ENCODE measurements around the gene CHD5.

CHD5 gene

GRCh38 chr1:6218375-6219164 is 38.4 kb upstream of the CHD5 start:
- H3K9ac ChIP-seq (ENCODE audit: low read length), result no peak overlapping the region
- H3K27ac ChIP-seq (ENCODE audit: low read length, poor library complexity, severe bottlenecking), result no peak overlapping the region
- DNase-seq, result no peak
- H3K4me1 ChIP-seq (ENCODE audit: control insufficient read depth, insufficient read depth, low read depth, low read length), result peaks cover 11% of the 10 kb centered on the region
- no peak overlapping the region for H2BK5ac ChIP-seq (ENCODE audit: low read depth, low read length, poor library complexity, severe bottlenecking)
- H3K18ac ChIP-seq (ENCODE audit: low read depth in 1 of 2, low read length in 2 of 2), result no peak overlapping the region
- H3K36me3 ChIP-seq (ENCODE audit: control insufficient read depth in 1 of 2, insufficient read depth in 2 of 2, low read depth in 1 of 2, low read length in 2 of 2), result peaks cover 14 to 17% of the 10 kb centered on the region in 2 experiments
- H3K27me3 ChIP-seq (ENCODE audit: control insufficient read depth in 1 of 2, insufficient read depth in 1 of 2, low read length in 2 of 2), result no peaks in the 10 kb centered on the region
- WGBS, result 91% methylated on average over 16 of the region's 16 CpGs
- H3K4me3 ChIP-seq (ENCODE audit: insufficient read depth in 1 of 2, low read depth in 1 of 2, low read length in 2 of 2), result no peak overlapping the region
- H4K8ac ChIP-seq (ENCODE audit: low read length), result no peak overlapping the region
- H3K4ac ChIP-seq (ENCODE audit: low read depth in 1 of 2, low read length in 2 of 2), result no peak overlapping the region
- no peaks in the 10 kb centered on the region for H3K9me3 ChIP-seq (ENCODE audit: control insufficient read depth, low read length)
- no peak overlapping the region for H3K23ac ChIP-seq (ENCODE audit: low read length in 2 of 2)
- H3K79me1 ChIP-seq (replicated peaks; ENCODE audit: low read length, poor library complexity, severe bottlenecking), result peaks cover 3% of the 10 kb centered on the region
- no peak overlapping the region for H2BK120ac ChIP-seq (ENCODE audit: low read depth, low read length)
- no peak overlapping the region for H2BK15ac ChIP-seq (ENCODE audit: low read depth, poor library complexity, severe bottlenecking)
- H2BK12ac ChIP-seq (ENCODE audit: low read length in 2 of 2), result no peak overlapping the region
- H2AFZ ChIP-seq (ENCODE audit: low read depth, low read length), result no peak overlapping the region
- H3K14ac ChIP-seq (ENCODE audit: low read length in 2 of 2), result no peak overlapping the region
- H3K4me2 ChIP-seq (ENCODE audit: low read length, poor library complexity, severe bottlenecking), result no peak overlapping the region
- H2AK5ac ChIP-seq (ENCODE audit: low read length, severe bottlenecking), result no peak overlapping the region
- H4K91ac ChIP-seq (ENCODE audit: low read length), result no peak overlapping the region

- H4K8ac ChIP-seq (ENCODE audit: low read length), result no peak overlapping the region
- 86% methylated on average over 17 of the region's 20 CpGs for WGBS
- no peaks in the 10 kb centered on the region for H3K79me1 ChIP-seq (replicated peaks; ENCODE audit: low read length, poor library complexity, severe bottlenecking)
- no peak for DNase-seq
- H3K23ac ChIP-seq (ENCODE audit: low read length in 2 of 2), result no peak overlapping the region
- H3K18ac ChIP-seq (ENCODE audit: low read depth in 1 of 2, low read length in 2 of 2), result no peak overlapping the region
- no peak overlapping the region for H3K14ac ChIP-seq (ENCODE audit: low read length in 2 of 2)
- no peak overlapping the region for H4K91ac ChIP-seq (ENCODE audit: low read length)
- peaks cover 0 to 16% of the 10 kb centered on the region in 2 experiments for H3K36me3 ChIP-seq (ENCODE audit: control insufficient read depth in 1 of 2, insufficient read depth in 2 of 2, low read depth in 1 of 2, low read length in 2 of 2)
- no peak overlapping the region for H2BK15ac ChIP-seq (ENCODE audit: low read depth, poor library complexity, severe bottlenecking)
- no peak overlapping the region for H3K9ac ChIP-seq (ENCODE audit: low read length)
- no peak overlapping the region for H3K27ac ChIP-seq (ENCODE audit: low read length, poor library complexity, severe bottlenecking)
- H2BK5ac ChIP-seq (ENCODE audit: low read depth, low read length, poor library complexity, severe bottlenecking), result no peak overlapping the region
- no peak overlapping the region for H3K4ac ChIP-seq (ENCODE audit: low read depth in 1 of 2, low read length in 2 of 2)
- no peak overlapping the region for H3K4me3 ChIP-seq (ENCODE audit: insufficient read depth in 1 of 2, low read depth in 1 of 2, low read length in 2 of 2)
- no peak overlapping the region for H3K4me2 ChIP-seq (ENCODE audit: low read length, poor library complexity, severe bottlenecking)
- H3K9me3 ChIP-seq (ENCODE audit: control insufficient read depth, low read length), result no peaks in the 10 kb centered on the region
- H3K27me3 ChIP-seq (ENCODE audit: control insufficient read depth in 1 of 2, insufficient read depth in 1 of 2, low read length in 2 of 2), result peaks cover 0 to 10% of the 10 kb centered on the region in 2 experiments
- H2AFZ ChIP-seq (ENCODE audit: low read depth, low read length), result no peak overlapping the region
- no peak overlapping the region for H2AK5ac ChIP-seq (ENCODE audit: low read length, severe bottlenecking)
- H3K4me1 ChIP-seq (ENCODE audit: control insufficient read depth, insufficient read depth, low read depth, low read length), result peaks cover 14% of the 10 kb centered on the region
- H2BK12ac ChIP-seq (ENCODE audit: low read length in 2 of 2), result no peak overlapping the region
- no peak overlapping the region for H2BK120ac ChIP-seq (ENCODE audit: low read depth, low read length)
Measured at GRCh38 chr1:6212193-6212959, 32.3 kb upstream of the CHD5 start.

DNA sequence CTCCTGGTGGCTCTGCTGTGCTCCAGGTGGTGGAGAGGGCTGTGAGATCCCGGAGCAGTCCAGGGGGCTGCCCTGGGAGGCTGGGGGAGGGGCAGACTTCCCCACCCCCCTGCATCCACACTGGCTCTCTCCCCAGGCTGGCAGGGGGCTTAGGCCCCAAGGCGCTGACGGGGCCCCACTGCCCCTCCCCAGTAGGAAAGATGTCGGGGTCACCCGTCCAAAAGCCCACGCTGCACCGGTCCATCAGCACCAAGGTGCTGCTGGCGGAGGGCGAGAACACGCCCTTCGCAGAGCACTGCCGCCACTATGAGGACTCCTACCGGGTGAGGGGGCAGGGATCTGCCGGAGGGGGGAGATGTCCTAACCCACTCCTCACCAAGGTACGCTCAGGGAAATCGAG is 31.6 kb upstream of the CHD5 start:
- H2AK5ac ChIP-seq (ENCODE audit: low read length, severe bottlenecking), result no peak overlapping the region
- peaks cover 0 to 19% of the 10 kb centered on the region in 2 experiments for H3K36me3 ChIP-seq (ENCODE audit: control insufficient read depth in 1 of 2, insufficient read depth in 2 of 2, low read depth in 1 of 2, low read length in 2 of 2)
- H2BK5ac ChIP-seq (ENCODE audit: low read depth, low read length, poor library complexity, severe bottlenecking), result no peak overlapping the region
- no peak overlapping the region for H3K4ac ChIP-seq (ENCODE audit: low read depth in 1 of 2, low read length in 2 of 2)
- WGBS, result 86% methylated on average over 15 of the region's 16 CpGs
- H3K4me2 ChIP-seq (ENCODE audit: low read length, poor library complexity, severe bottlenecking), result no peak overlapping the region
- H2BK15ac ChIP-seq (ENCODE audit: low read depth, poor library complexity, severe bottlenecking), result no peak overlapping the region
- H3K23ac ChIP-seq (ENCODE audit: low read length in 2 of 2), result no peak overlapping the region
- peaks cover 18% of the 10 kb centered on the region for H3K4me1 ChIP-seq (ENCODE audit: control insufficient read depth, insufficient read depth, low read depth, low read length)
- no peak for DNase-seq
- H4K8ac ChIP-seq (ENCODE audit: low read length), result no peak overlapping the region
- H4K91ac ChIP-seq (ENCODE audit: low read length), result no peak overlapping the region
- H2BK12ac ChIP-seq (ENCODE audit: low read length in 2 of 2), result no peak overlapping the region
- H3K79me1 ChIP-seq (replicated peaks; ENCODE audit: low read length, poor library complexity, severe bottlenecking), result no peaks in the 10 kb centered on the region
- H3K14ac ChIP-seq (ENCODE audit: low read length in 2 of 2), result no peak overlapping the region
- H3K9ac ChIP-seq (ENCODE audit: low read length), result no peak overlapping the region
- no peak overlapping the region for H3K4me3 ChIP-seq (ENCODE audit: insufficient read depth in 1 of 2, low read depth in 1 of 2, low read length in 2 of 2)
- H3K27ac ChIP-seq (ENCODE audit: low read length, poor library complexity, severe bottlenecking), result no peak overlapping the region
- H3K9me3 ChIP-seq (ENCODE audit: control insufficient read depth, low read length), result no peaks in the 10 kb centered on the region
- H2AFZ ChIP-seq (ENCODE audit: low read depth, low read length), result no peak overlapping the region
- H3K18ac ChIP-seq (ENCODE audit: low read depth in 1 of 2, low read length in 2 of 2), result no peak overlapping the region
- peaks cover 0 to 16% of the 10 kb centered on the region in 2 experiments for H3K27me3 ChIP-seq (ENCODE audit: control insufficient read depth in 1 of 2, insufficient read depth in 1 of 2, low read length in 2 of 2)
- H2BK120ac ChIP-seq (ENCODE audit: low read depth, low read length), result no peak overlapping the region

DNA sequence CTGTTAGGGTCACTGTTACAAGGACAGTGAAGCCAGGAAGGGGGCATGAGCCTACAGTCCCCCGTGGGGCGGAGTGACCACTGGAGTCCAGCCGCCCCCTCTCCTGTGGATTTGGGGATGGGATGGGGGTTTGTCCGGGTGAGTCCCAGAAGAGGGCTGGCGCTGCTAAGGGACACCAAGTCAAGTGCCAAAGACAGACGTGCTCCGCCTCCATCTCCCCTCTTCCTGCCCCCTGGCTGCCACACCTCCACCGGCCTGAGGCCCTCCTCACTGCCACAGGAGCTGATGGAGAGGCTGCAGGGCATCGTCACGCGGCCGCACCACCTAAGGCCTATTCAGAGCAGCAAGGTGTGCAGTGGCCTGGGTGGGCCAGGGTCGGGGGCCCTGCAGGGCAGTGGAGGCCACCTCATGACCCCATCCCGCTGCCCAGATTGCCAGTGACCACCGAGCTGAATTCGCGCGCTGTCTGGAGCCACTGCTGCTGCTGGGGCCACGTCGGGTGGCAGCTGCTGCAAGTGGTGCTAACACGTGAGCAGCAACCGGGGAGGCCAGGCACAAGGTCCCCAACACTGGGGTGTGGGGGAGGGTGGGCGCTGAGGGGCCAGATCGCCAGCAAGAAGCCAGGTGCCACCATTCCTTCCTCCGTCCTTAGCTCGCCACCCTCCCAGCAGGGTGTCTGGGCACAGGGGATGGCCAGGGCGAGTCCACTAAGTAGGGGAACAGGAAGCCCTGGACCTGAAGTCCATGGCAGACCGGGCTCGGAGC is 30.7 kb upstream of the CHD5 start:
- no peak overlapping the region for H2BK12ac ChIP-seq (ENCODE audit: low read length in 2 of 2)
- no peak overlapping the region for H2AK5ac ChIP-seq (ENCODE audit: low read length, severe bottlenecking)
- peaks cover 0 to 19% of the 10 kb centered on the region in 2 experiments for H3K27me3 ChIP-seq (ENCODE audit: control insufficient read depth in 1 of 2, insufficient read depth in 1 of 2, low read length in 2 of 2)
- WGBS, result 94% methylated on average over 27 of the region's 29 CpGs
- H3K9me3 ChIP-seq (ENCODE audit: control insufficient read depth, low read length), result no peaks in the 10 kb centered on the region
- H2BK5ac ChIP-seq (ENCODE audit: low read depth, low read length, poor library complexity, severe bottlenecking), result no peak overlapping the region
- peaks cover 0 to 23% of the 10 kb centered on the region in 2 experiments for H3K36me3 ChIP-seq (ENCODE audit: control insufficient read depth in 1 of 2, insufficient read depth in 2 of 2, low read depth in 1 of 2, low read length in 2 of 2)
- no peak overlapping the region for H4K8ac ChIP-seq (ENCODE audit: low read length)
- no peak overlapping the region for H3K27ac ChIP-seq (ENCODE audit: low read length, poor library complexity, severe bottlenecking)
- H3K14ac ChIP-seq (ENCODE audit: low read length in 2 of 2), result no peak overlapping the region
- no peak overlapping the region for H3K4ac ChIP-seq (ENCODE audit: low read depth in 1 of 2, low read length in 2 of 2)
- H2AFZ ChIP-seq (ENCODE audit: low read depth, low read length), result no peak overlapping the region
- H3K23ac ChIP-seq (ENCODE audit: low read length in 2 of 2), result no peak overlapping the region
- peaks cover 27% of the 10 kb centered on the region for H3K4me1 ChIP-seq (ENCODE audit: control insufficient read depth, insufficient read depth, low read depth, low read length)
- DNase-seq, result no peak
- H4K91ac ChIP-seq (ENCODE audit: low read length), result no peak overlapping the region
- no peak overlapping the region for H3K4me3 ChIP-seq (ENCODE audit: insufficient read depth in 1 of 2, low read depth in 1 of 2, low read length in 2 of 2)
- no peak overlapping the region for H3K4me2 ChIP-seq (ENCODE audit: low read length, poor library complexity, severe bottlenecking)
- no peak overlapping the region for H2BK120ac ChIP-seq (ENCODE audit: low read depth, low read length)
- H3K79me1 ChIP-seq (replicated peaks; ENCODE audit: low read length, poor library complexity, severe bottlenecking), result no peaks in the 10 kb centered on the region
- H3K9ac ChIP-seq (ENCODE audit: low read length), result no peak overlapping the region
- H2BK15ac ChIP-seq (ENCODE audit: low read depth, poor library complexity, severe bottlenecking), result no peak overlapping the region
- no peak overlapping the region for H3K18ac ChIP-seq (ENCODE audit: low read depth in 1 of 2, low read length in 2 of 2)
